ENCODE measurements around the gene RBBP8.
"Not testable (repeated sequence)": the region's sequence is repeated elsewhere in the genome, so short reads cannot be mapped to it uniquely, and the experiment has no call there.

Gene RBBP8

DNA sequence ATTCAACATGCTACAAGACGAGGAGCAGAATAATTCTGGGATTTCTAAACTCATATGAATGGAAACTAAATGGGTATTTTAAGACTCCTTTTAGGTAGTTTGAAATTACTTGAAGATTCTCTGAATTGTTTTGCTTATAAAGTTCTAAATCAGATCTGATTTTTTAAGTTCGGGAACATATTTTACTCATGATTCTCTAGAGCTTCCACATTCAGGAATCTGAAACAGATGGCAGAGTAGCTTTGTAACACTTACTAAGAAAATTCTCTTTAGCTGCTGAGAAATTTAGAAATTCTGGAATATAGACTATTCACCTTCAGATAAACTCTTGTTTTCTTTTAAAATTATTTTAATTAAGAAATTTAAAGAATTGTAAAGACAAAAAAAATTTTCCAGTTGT lies 13.7 kb downstream of the RBBP8 start:
- no peak for FAIRE-seq

DNA sequence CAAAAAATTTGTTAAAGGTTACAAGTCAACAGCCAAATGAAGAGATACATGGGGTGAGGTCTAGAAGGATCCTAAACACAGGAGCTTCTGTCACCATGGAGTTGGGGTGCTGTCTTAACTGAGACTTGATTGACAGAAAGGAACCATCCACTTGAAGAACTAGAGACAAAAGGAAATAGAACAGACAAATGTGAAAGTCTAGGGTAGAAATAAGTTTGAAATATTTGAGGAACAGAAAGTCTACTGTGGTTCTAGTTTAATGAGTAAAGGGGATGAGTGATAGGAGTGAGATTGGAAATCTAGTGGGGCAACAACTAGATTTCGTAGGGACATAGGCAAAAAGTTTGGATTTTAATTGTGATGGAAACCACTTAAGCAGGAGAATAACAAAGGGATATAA lies 18.7 kb downstream of the RBBP8 start:
- no peak for FAIRE-seq

- FAIRE-seq = no peak
Observed at GRCh38 chr18:22952525-22952924, 19.4 kb downstream of the RBBP8 start.

DNA sequence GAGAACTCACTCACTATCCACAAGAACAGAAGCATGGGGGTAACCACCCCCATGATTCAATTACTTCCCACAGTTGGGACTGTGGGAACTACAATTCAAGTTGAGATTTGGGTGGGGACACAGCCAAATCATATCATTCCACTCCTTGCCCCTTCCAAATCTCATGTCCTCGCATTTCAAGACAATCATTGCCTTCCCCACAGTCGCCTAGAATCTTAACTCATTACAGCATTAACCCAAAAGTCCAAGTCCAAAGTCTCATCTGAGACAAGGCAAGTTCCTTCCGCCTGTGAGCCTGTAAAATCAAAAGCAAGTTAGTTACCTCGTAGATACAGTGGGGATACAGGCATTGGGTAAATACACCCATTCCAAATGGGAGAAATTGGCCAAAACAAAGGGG lies 20.9 kb downstream of the RBBP8 start:
- FAIRE-seq = not testable (repeated sequence)

DNA sequence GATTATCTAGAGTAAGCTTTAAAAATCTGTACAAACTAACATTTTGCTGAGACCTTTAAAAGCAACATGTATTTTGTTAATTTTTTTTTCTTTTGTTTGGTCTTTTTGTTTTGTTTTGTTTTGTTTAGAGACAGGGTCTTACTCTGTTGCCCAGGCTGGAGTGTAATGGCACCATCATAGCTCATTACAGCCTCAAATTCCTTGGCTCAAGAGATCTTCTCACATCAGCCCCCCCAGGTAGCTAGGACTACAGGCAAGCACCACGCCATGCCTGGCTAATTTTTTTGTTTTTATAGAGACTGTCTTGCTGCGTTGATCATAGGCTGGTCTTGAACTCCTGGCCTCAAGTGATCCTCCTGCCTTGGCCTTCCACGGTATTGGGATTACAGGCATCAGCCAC lies 23.1 kb downstream of the RBBP8 start:
- no peak for FAIRE-seq

DNA sequence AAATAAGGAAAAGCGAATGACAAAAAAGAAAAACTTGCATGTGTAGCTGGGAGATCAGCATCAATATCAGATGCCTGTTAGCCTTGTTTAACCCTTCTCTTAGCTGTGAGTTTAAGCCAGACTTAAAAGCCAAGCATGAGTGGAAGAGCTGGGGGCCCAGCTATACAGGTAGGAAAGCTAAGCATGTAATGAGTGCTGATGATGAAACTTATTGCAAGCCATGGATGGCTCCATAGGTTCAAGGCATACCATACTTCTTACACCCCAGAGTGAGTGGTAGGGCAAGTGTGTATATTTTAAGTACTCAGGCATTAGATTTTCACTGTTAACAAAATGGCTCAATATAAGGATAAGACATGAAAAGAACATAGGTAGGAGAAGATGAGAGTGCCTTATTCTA lies 28.0 kb downstream of the RBBP8 start:
- FAIRE-seq = no peak

DNA sequence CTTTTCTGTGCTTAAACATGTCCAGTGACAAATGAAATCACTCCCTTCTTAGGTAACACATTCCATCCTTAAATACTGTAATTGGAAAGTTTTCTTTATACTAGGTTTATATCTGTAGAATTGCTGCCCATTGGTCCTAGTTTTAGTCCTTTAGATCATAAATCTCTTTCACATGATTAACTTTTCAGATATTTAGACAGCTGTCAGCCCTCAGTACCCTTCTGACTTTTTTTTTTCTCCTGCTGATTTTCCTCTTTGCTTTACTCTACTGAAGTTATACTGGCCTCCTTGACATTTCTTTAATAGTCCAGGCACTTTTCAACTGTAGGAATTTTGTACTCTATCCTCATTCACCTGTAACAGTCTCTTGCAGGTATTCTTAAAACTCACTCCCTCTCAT lies 28.9 kb downstream of the RBBP8 start:
- FAIRE-seq = no peak

DNA sequence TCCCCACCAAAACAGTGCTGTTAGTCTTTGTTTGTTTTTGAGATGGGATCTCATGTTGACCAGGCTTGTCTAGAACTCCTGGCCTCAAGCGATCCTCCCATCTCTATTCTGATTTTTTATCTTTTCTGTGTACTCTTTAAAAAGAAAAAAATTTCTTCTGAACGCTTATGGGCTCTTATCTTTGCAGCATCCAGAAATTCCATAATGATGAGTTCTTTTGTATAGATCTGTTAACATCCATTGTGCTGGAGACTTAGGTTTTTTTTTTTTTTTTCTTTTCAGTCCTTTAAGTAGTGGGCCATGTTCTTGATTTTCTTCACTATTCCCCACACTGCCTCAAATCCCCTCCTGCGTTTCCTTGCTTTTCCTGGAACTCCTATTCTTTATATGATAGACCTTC lies 31.0 kb downstream of the RBBP8 start:
- FAIRE-seq = no peak

- no peak for FAIRE-seq
Observed at GRCh38 chr18:22964722-22965121, 31.6 kb downstream of the RBBP8 start.

DNA sequence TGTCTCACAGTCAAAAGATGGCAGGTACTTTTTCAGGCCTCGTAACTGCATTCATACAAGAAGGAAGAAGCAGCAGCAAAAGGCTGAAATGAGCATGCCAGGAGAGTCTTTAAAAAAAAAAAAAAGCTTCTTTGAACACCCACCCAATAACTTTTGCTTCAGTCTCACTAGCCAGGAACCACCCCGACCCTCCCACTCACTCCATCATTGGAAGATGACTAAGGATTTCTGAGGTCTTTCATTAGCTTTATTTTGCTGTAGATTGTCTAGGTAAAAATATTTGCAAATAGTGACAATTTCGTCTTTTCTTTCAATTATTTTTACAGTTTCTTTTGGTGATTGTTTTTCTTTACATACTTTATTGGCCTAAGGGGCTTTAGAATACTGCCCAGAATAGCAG lies 37.9 kb downstream of the RBBP8 start:
- no peak for FAIRE-seq

GRCh38 chr18:22974001-22974400 lies 40.9 kb downstream of the RBBP8 start:
- no peak for FAIRE-seq

DNA sequence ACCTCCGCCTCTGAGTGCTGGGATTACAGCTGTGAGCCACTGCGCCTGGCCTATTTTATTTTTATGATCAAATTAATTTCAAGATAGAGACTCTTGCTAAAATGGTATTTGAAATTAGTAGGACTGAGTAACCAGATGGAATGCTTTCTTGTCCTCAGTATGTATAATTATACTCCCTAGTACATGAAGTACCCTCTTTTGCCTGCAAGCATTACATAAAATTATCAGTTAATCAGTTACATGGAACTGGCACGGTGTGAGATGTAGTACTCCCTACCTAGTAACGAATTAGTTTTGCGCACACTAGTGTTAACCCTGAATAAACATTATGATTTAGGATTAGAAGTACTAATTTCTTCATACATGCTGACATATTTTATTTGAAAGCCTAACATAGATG lies 41.6 kb downstream of the RBBP8 start:
- FAIRE-seq = no peak

DNA sequence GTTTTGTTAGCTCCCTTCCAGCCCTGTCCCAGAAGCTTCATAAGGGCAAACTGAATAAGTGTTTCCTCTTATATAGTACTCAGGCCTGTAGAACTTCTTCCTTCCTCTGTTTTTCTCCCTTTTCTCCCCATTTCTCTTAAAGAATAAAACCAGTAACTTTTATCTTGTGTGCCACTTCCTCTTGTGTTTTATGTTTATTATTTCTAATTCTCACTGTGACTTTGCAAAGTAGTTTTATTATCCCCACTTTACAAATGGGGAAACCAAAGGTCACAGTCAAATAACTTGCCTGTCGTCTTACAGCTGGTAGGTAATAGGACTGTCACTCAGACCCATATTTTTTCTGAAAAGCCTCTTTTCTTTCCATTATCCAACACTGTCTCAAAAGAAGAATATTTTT lies 42.4 kb downstream of the RBBP8 start:
- FAIRE-seq = no peak

GRCh38 chr18:22977847-22978701 lies 44.9 kb downstream of the RBBP8 start:
- FAIRE-seq = no peak

GRCh38 chr18:22980394-22980793 lies 47.3 kb downstream of the RBBP8 start:
- FAIRE-seq = no peak

GRCh38 chr18:22981274-22982133 lies 48.4 kb downstream of the RBBP8 start:
- FAIRE-seq = no peak

- FAIRE-seq = peak; percentile 94
Observed at GRCh38 chr18:22983175-22983574, 50.0 kb downstream of the RBBP8 start.

DNA sequence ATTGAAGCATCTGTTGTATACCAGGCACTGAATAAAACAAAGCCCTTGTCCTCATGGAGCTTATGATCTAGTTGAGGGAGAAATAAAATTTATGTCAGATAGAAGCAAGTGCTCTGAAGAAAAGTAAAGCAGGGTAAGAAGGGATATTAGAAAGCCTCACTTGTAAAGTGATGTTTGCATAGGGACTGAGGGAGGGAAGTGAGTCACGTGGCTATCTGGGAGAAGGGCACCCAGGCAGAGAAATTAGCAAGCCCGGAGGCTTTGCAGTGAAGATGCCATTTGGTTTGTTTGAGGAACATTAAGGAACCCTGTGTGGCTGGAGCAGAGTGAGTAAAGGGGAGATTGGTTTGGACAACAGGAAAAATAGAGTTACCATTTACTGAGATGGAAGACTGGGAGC lies 52.1 kb downstream of the RBBP8 start:
- no peak for FAIRE-seq

GRCh38 chr18:22987547-22988189 lies 54.5 kb downstream of the RBBP8 start:
- no peak for FAIRE-seq

- no peak for FAIRE-seq
Observed at GRCh38 chr18:22988208-22988607, 55.1 kb downstream of the RBBP8 start.

- FAIRE-seq = no peak
Observed at GRCh38 chr18:22998344-22998743, 65.2 kb downstream of the RBBP8 start.

DNA sequence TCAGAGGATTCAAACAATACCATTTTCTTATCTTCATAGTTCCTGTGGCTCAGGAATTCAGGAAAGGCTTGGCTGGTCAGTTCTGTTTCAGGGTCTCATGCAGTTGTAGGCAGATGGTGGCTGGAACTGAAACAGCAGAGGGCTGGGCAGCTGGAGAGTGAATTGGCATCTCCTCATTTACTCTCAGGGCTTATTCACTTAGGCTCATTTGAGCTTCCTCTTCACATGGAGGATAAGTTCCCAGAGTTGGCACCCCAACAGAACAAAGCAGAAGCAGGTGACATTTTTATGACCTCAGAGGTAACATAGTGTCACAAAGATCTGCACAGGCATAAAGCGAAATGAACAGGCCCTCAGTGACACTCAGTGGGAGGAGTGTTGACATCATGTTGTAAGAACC lies 66.1 kb downstream of the RBBP8 start:
- no peak for FAIRE-seq

- no peak for FAIRE-seq
Observed at GRCh38 chr18:22999647-23000046, 66.5 kb downstream of the RBBP8 start.

DNA sequence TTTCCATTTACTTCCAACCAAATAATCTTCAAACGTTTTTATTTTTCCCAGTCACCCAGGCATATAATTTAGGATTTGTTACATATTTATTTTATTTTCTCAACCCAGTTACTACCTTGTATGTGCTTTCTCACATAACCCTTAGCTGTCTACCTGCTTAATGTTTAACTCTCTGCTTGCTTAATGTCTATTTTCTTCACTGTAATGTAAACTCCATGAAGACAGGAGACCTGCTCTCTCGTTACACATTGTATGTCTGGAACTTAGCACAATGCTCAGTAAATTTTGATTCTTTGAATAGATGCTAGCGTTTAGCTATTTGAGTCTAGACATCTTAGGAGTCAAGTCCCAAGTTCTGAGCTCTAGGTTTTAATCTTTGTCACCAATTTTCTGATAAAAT lies 70.2 kb downstream of the RBBP8 start:
- no peak for FAIRE-seq

All from TTC549 (cell line).